Measurements from ENCODE around the gene EXOC8.

- TF ChIP-seq POLR2AphosphoS5 (IDR thresholded peaks at IDR 0.05) (no peak), CTCF (IDR thresholded peaks at IDR 0.05) (no peak), EP300 (IDR thresholded peaks at IDR 0.05) (no peak)
These were observed 15.4 kb upstream of the EXOC8 start for GRCh38 chr1:231353086-231353485.
